Measurements from ENCODE around the gene DAPK1.

- TF ChIP-seq CTCF (IDR thresholded peaks at IDR 0.05; ENCODE audit: insufficient read depth, low read depth, low read length), result no peak
- no peak for TF ChIP-seq EZH2 (IDR thresholded peaks at IDR 0.05; ENCODE audit: insufficient read depth, low read length)
These were observed 83.3 kb downstream of the DAPK1 start for GRCh38 chr9:87580941-87581438.
